Measurements from ENCODE around the gene SNRNP70. TPM values are rescaled to one million over a fixed set of nuclear protein-coding genes. Genes with fewer than 3 reads are reported as not detected.

SNRNP70 gene
- total and polyA plus RNA-seq, 9 donors, result 157 to 276 (median 221) TPM

DNA sequence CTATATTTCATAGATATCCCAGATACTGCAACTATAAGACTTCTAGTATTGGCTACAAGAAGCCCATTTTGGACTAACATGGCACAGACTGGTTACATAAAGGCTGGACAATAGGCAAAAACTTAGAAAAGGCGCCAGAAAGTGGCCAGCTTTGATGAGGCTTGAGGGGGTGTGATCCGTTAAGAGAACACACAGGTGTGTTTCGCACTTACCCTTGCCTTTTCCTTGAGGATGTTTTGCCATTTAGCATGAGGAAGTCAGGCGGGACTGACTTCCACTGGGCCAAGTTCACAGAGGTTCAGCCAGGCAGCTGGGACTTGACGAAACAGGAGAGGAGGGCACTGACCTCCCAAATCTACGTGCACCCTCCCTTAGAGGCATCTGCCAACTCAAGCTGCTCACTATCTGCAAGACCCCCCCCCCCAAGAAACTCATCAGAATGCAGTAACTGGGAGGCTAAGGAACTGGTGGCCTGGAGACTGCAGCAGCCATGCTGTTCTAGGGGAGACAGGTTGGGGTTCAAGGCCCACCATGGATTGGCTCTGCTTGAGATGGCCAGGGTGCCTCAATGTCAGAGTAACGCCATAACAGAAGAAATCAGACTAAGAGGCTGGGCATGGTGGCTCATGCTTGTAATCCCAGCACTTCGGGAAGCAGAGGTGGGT lies 24.4 kb downstream of the SNRNP70 start:
- no peak overlapping the region for H3K4me3 ChIP-seq (ENCODE audit: low read length)
- no peaks in the 10 kb centered on the region for H3K27me3 ChIP-seq (ENCODE audit: control insufficient read depth, insufficient read depth, low read length)
- H3K27ac ChIP-seq (ENCODE audit: low read length), result no peak overlapping the region
- no peaks in the 10 kb centered on the region for H3K9me3 ChIP-seq (replicated peaks; ENCODE audit: control insufficient read depth, low read depth, low read length)
- WGBS (ENCODE audit: insufficient coverage), result 85% methylated on average over 4 of the region's 8 CpGs
- no peak for DNase-seq
- peaks cover 52% of the 10 kb centered on the region for H3K36me3 ChIP-seq (ENCODE audit: control insufficient read depth, insufficient read depth, low read length)
- peaks cover 10% of the 10 kb centered on the region for H3K4me1 ChIP-seq (ENCODE audit: control insufficient read depth, insufficient read depth, low read length)

DNA sequence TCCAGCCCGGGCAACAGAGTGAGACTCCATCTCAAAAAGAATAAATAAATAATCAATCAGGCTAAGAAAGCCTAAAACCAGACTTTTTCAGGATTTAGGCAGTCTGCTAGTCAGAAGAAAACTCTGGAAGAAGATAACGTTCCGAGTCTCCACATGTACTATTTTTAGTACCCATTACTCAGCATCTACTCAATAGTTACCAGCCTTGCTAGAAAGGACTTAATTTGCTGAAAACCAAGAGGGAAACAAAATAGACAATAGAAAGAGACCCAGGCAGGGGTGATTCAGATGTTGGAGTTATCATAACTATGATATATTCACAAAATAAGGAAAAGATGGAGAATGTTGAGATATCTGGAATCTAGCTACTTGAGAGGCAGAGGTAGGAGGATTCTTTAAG lies 25.3 kb downstream of the SNRNP70 start:
- peaks cover 14% of the 10 kb centered on the region for H3K4me1 ChIP-seq (ENCODE audit: control insufficient read depth, insufficient read depth, low read length)
- no peaks in the 10 kb centered on the region for H3K9me3 ChIP-seq (replicated peaks; ENCODE audit: control insufficient read depth, low read depth, low read length)
- no CpG with 5 or more reads among the region's 3 CpGs for WGBS (ENCODE audit: insufficient coverage)
- H3K27ac ChIP-seq (ENCODE audit: low read length), result no peak overlapping the region
- no peaks in the 10 kb centered on the region for H3K27me3 ChIP-seq (ENCODE audit: control insufficient read depth, insufficient read depth, low read length)
- no peak overlapping the region for H3K4me3 ChIP-seq (ENCODE audit: low read length)
- H3K36me3 ChIP-seq (ENCODE audit: control insufficient read depth, insufficient read depth, low read length), result peaks cover 43% of the 10 kb centered on the region
- no peak for DNase-seq

DNA sequence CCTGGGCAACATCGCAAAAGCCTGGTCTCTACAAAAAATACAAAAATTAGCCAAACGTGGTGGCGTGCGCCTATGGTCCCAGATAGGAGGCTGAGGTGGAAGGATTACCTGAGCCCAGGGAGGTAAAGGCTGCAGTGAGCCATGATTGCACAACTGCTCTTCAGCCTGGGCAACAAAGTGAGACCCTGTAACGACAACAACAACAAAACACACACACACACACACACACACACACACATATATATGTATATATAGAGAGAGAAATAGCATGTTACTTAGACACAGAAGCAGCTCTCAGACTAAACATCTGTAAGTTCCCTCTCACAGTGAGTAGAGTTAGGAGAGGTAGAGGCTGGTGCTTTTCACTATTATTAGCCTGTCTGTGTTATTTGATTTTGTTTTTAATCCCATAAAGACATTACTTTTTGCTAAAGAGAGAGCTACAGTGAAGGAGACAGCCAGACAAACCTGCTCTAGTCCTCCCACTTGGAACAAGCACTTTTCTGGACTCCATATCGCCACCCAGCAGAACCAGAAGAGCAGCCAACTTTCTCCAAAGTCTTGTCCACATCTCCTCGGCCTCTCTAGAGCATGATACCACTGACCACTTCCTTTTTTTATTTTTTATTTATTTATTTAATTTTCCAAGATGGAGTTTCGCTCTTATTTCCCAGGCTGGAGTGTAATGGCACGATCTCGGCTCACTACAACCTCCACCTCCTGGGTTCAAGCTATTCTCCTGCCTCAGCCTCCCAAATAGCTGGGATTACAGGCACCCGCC lies 26.2 kb downstream of the SNRNP70 start:
- Histone ChIP-seq H3K27me3 (ENCODE audit: control insufficient read depth, insufficient read depth, low read length) (no peaks in the 10 kb centered on the region), H3K4me3 (ENCODE audit: low read length) (no peak overlapping the region), H3K4me1 (ENCODE audit: control insufficient read depth, insufficient read depth, low read length) (peaks cover 14% of the 10 kb centered on the region), H3K27ac (ENCODE audit: low read length) (no peak overlapping the region), H3K36me3 (ENCODE audit: control insufficient read depth, insufficient read depth, low read length) (peaks cover 35% of the 10 kb centered on the region), H3K9me3 (replicated peaks; ENCODE audit: control insufficient read depth, low read depth, low read length) (no peaks in the 10 kb centered on the region)
- DNase-seq, result no peak
- no CpG with 5 or more reads among the region's 11 CpGs for WGBS (ENCODE audit: insufficient coverage)

GRCh38 chr19:49113762-49114629 lies 28.7 kb downstream of the SNRNP70 start, which contains the start of gene LIN7B:
Gene LIN7B, plus strand, starts transcription at chr19:49114370. Its CDS starts 35 bp downstream, at chr19:49114405.
- peak within 1 kb of the TSS; percentile 67 for H3K27ac ChIP-seq (ENCODE audit: low read length)
- H3K9me3 ChIP-seq (replicated peaks; ENCODE audit: control insufficient read depth, low read depth, low read length), result no peaks in the 10 kb centered on the region
- peaks cover 14% of the 10 kb centered on the region for H3K36me3 ChIP-seq (ENCODE audit: control insufficient read depth, insufficient read depth, low read length)
- peak; percentile 75 for DNase-seq
- peak within 1 kb of the TSS; percentile 73 for H3K4me3 ChIP-seq (ENCODE audit: low read length)
- H3K27me3 ChIP-seq (ENCODE audit: control insufficient read depth, insufficient read depth, low read length), result no peaks in the 10 kb centered on the region
- peaks cover 27% of the 10 kb centered on the region for H3K4me1 ChIP-seq (ENCODE audit: control insufficient read depth, insufficient read depth, low read length)
- WGBS (ENCODE audit: insufficient coverage), result under 1% methylated on average over 63 of the region's 66 CpGs

DNA sequence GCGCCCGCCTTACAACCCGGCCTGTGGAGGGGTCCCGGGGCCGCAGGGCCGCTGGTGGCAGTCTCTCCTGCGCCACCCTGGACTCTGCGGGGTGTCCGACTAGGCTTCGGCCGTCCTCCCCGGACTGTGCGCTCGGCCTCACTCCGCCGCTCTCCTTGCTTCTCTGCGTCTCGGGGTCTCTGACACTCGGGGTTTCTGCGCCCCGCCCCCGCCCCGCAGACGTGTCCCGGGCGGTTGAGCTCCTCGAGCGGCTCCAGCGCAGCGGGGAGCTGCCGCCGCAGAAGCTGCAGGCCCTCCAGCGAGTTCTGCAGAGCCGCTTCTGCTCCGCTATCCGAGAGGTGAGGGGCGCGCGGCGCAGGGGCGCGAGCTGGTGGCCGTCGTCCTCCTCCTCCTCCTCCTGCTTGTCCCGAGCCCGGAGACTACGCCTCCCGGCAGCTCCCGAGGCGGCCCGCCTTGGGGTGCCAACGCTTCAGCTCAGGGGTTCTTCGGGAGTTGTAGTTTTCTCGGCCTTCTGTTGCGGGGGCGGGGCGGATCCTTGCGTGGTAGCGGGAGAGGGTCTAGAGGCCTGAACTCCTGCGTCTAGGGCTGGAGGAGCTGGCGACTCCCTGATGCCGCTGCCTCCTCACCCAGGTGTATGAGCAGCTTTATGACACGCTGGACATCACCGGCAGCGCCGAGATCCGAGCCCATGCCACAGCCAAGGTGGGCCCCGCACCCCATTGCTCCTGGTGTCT lies 29.5 kb downstream of the SNRNP70 start:
- 4% methylated on average over 53 of the region's 68 CpGs for WGBS (ENCODE audit: insufficient coverage)
- DNase-seq, result peak; percentile 84
- Histone ChIP-seq H3K4me1 (ENCODE audit: control insufficient read depth, insufficient read depth, low read length) (peaks cover 33% of the 10 kb centered on the region), H3K4me3 (ENCODE audit: low read length) (peak overlapping the region; percentile 73), H3K36me3 (ENCODE audit: control insufficient read depth, insufficient read depth, low read length) (peaks cover 7% of the 10 kb centered on the region), H3K27me3 (ENCODE audit: control insufficient read depth, insufficient read depth, low read length) (peaks cover 2% of the 10 kb centered on the region), H3K9me3 (replicated peaks; ENCODE audit: control insufficient read depth, low read depth, low read length) (no peaks in the 10 kb centered on the region), H3K27ac (ENCODE audit: low read length) (peak overlapping the region; percentile 67)

GRCh38 chr19:49116544-49116943 lies 31.3 kb downstream of the SNRNP70 start:
- no peak overlapping the region for H3K4me3 ChIP-seq (ENCODE audit: low read length)
- no peaks in the 10 kb centered on the region for H3K9me3 ChIP-seq (replicated peaks; ENCODE audit: control insufficient read depth, low read depth, low read length)
- H3K36me3 ChIP-seq (ENCODE audit: control insufficient read depth, insufficient read depth, low read length), result peaks cover 4% of the 10 kb centered on the region
- peaks cover 34% of the 10 kb centered on the region for H3K4me1 ChIP-seq (ENCODE audit: control insufficient read depth, insufficient read depth, low read length)
- peaks cover 13% of the 10 kb centered on the region for H3K27me3 ChIP-seq (ENCODE audit: control insufficient read depth, insufficient read depth, low read length)
- DNase-seq, result no peak
- WGBS (ENCODE audit: insufficient coverage), result no CpG with 5 or more reads among the region's 1 CpG
- H3K27ac ChIP-seq (ENCODE audit: low read length), result no peak overlapping the region

DNA sequence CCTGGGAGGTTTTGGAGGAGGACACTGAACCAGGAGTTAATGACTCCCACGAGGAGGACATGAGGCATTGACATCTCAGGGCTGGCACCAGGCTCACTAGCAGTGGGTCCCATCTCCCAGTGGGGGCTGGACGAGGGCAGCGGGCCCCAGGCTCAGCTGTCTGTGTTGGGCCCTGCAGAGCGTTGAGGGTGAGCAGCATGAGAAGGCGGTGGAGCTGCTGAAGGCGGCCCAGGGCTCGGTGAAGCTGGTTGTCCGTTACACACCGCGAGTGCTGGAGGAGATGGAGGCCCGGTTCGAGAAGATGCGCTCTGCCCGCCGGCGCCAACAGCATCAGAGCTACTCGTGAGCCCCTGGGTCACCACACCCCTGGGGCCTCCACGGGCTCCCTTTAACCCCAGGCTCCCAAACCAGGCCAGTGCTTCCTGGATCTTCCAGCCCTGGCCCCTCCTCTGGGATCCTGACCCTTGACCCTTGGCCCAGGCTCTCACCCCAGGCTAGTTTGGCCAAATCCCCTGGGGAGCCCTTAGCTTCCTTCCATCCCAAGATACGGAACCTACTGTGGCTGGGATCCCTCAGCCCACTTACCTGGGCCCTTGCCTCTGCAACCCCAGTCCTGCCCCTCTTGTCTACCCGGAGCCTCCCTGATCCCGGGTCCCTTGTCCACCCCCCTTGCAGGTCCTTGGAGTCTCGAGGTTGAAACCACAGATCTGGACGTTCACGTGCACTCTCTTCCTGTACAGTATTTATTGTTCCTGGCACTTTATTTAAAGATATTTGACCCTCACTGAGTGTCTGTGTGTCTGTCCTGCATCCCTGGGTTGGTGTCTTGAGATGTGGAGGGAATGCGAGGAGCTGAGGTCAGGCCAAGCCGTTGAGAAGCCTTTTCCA lies 32.7 kb downstream of the SNRNP70 start:
- Histone ChIP-seq H3K9me3 (replicated peaks; ENCODE audit: control insufficient read depth, low read depth, low read length) (no peaks in the 10 kb centered on the region), H3K4me1 (ENCODE audit: control insufficient read depth, insufficient read depth, low read length) (peaks cover 34% of the 10 kb centered on the region), H3K27me3 (ENCODE audit: control insufficient read depth, insufficient read depth, low read length) (peaks cover 13% of the 10 kb centered on the region), H3K36me3 (ENCODE audit: control insufficient read depth, insufficient read depth, low read length) (peaks cover 4% of the 10 kb centered on the region), H3K27ac (ENCODE audit: low read length) (peak overlapping the region; percentile 95), H3K4me3 (ENCODE audit: low read length) (peak overlapping the region; percentile 89)
- 71% methylated on average over 23 of the region's 26 CpGs for WGBS (ENCODE audit: insufficient coverage)
- DNase-seq, result no peak

- peak within 1 kb of the TSS; percentile 89 for H3K4me3 ChIP-seq (ENCODE audit: low read length)
- peaks cover 27% of the 10 kb centered on the region for H3K4me1 ChIP-seq (ENCODE audit: control insufficient read depth, insufficient read depth, low read length)
- WGBS (ENCODE audit: insufficient coverage), result 1% methylated on average over 74 of the region's 85 CpGs
Measured at GRCh38 chr19:49118565-49119410, 33.5 kb downstream of the SNRNP70 start, which contains the start of gene C19orf73. Gene C19orf73, minus strand, starts transcription at chr19:49119143. Its CDS starts 121 bp downstream, at chr19:49119022.

More at GRCh38 chr19:49118565-49119410, 33.5 kb downstream of the SNRNP70 start, which contains the start of gene C19orf73:
- no peaks in the 10 kb centered on the region for H3K9me3 ChIP-seq (replicated peaks; ENCODE audit: control insufficient read depth, low read depth, low read length)
- DNase-seq, result peak; percentile 97
- H3K27me3 ChIP-seq (ENCODE audit: control insufficient read depth, insufficient read depth, low read length), result peaks cover 13% of the 10 kb centered on the region
- peak within 1 kb of the TSS; percentile 95 for H3K27ac ChIP-seq (ENCODE audit: low read length)
- H3K36me3 ChIP-seq (ENCODE audit: control insufficient read depth, insufficient read depth, low read length), result peaks cover 4% of the 10 kb centered on the region

Data from muscle of leg (tissue), 11 donors.